Sigmoid colon (tissue), 7 donors: Measurements from ENCODE around the gene TMEM204. TPM values are rescaled to one million over a fixed set of nuclear protein-coding genes. Genes with fewer than 3 reads are reported as not detected.

Experiments
- DNase-seq: peaks from one replicate; pipeline ENCODE4 v3.0.0-alpha.2; 2019
- H3K27ac ChIP-seq, 4 donors: fragments of 200-600 bp; sonication (generic); one replicate each; pipeline ENCODE4 v1.5.1; 2016 to 2019; ENCODE audit warnings: mild to moderate bottlenecking in 1 of 4
- H3K27me3 ChIP-seq, 3 donors: fragments of 200-600 bp; sonication (generic); one replicate each; pipeline ENCODE4 v1.5.1; 2019; ENCODE audit warnings: mild to moderate bottlenecking in 1 of 3
- H3K36me3 ChIP-seq, 4 donors: fragments of 200-600 bp; sonication (generic); one replicate each; pipeline ENCODE4 v1.5.1; 2016 to 2019
- H3K4me1 ChIP-seq, 4 donors: fragments of 200-600 bp; sonication (generic); one replicate each; pipeline ENCODE4 v1.5.1; 2017 to 2019
- H3K4me3 ChIP-seq, 4 donors: fragments of 200-600 bp; sonication (generic); one replicate each; pipeline ENCODE4 v1.5.1; 2017 to 2019; ENCODE audit warnings: mild to moderate bottlenecking in 2 of 4, moderate library complexity in 1 of 4
- H3K9me3 ChIP-seq, 4 donors: fragments of 200-600 bp in 3 of 4; sonication (generic) in 3 of 4; one replicate each; pipeline versions ENCODE4 v1.5.1 to v1.6.1; 2013 to 2019
- CTCF ChIP-seq, 4 experiments: fragments of 450-650 bp in 3 of 4; fragments of 200-600 bp in 1 of 4; IDR thresholded peaks; one replicate each; pipeline ENCODE4 v1.5.1; 2016 to 2019; ENCODE audit warnings: antibody characterized with exemption in 4 of 4, mild to moderate bottlenecking in 3 of 4, moderate library complexity in 2 of 4
- EP300 ChIP-seq, 4 donors: sonication (generic); formaldehyde crosslinking; IDR thresholded peaks; one replicate each; pipeline ENCODE4 v1.6.1; 2017; ENCODE audit warnings: antibody characterized with exemption in 4 of 4
- POLR2A ChIP-seq, 2 donors: fragments of 450-650 bp; IDR thresholded peaks; one replicate each; pipeline ENCODE4 v1.6.1; 2016; ENCODE audit warnings: antibody characterized with exemption in 2 of 2, mild to moderate bottlenecking in 2 of 2, moderate library complexity in 2 of 2
- POLR2AphosphoS5 ChIP-seq, 4 donors: sonication (generic); formaldehyde crosslinking; IDR thresholded peaks; one replicate each; pipeline ENCODE4 v1.6.1; 2017; ENCODE audit warnings: antibody characterized with exemption in 4 of 4
- WGBS, 2 donors: extraction: QIAGEN DNeasy Blood & Tissue Kit; methylation state at CpG; one replicate each; pipeline ENCODE4 v1.1.7; 2013; 5-methylcytosine and 5-hydroxymethylcytosine counted together
- intact Hi-C: fragments of 100-400 bp; cut with DNase I; formaldehyde crosslinking; loops from one replicate; pipeline ENCODE4 v1.15.1; 2023
- polyA plus RNA-seq, 3 donors: library from polyadenylated mRNA; stranded (reverse); fragments of 200-250 nt; gene quantifications; one replicate each; pipeline ENCODE4 v1.2.3, GENCODE V29; 2013
- total RNA-seq, 4 donors: library from RNA; depleted of rRNA; stranded (reverse); fragments of >200 nt; gene quantifications; one replicate each; pipeline ENCODE4 v1.1.0, GENCODE V29; 2016
- donor health status: healthy with polysubstance abuse.
- donor health status: Bipolar disorder and iron deficiency.
- donor health status: healthy.

The TMEM204 gene
- total and polyA plus RNA-seq, 7 donors = 2.5 to 46.0 (median 38.0) TPM

- no peaks in the 10 kb centered on the region for H3K27me3 ChIP-seq
- H3K9me3 ChIP-seq = no peaks in the 10 kb centered on the region
- peak overlapping the region in 1 of 4 donors; percentile 79 for H3K4me3 ChIP-seq
- H3K36me3 ChIP-seq = peaks cover 8 to 51% (median 30%) of the 10 kb centered on the region in 4 donors
- H3K4me1 ChIP-seq = peaks cover 0 to 30% (median 25%) of the 10 kb centered on the region in 4 donors
- WGBS, 2 donors = 84 to 87% methylated on average over 13 of the region's 13 CpGs
- DNase-seq = peak; percentile 77
- TF ChIP-seq CTCF (IDR thresholded peaks at IDR 0.05) = no peak
- no peak for TF ChIP-seq POLR2A (IDR thresholded peaks at IDR 0.05)
- TF ChIP-seq POLR2AphosphoS5 (IDR thresholded peaks at IDR 0.05) = no peak
- TF ChIP-seq EP300 (IDR thresholded peaks at IDR 0.05) = no peak
- intact Hi-C loops = loop anchor here (5.0 kb wide), 1 partner anchor 118 kb away; the partner anchor contains the start of genes CRAMP1 and IFT140
- H3K27ac ChIP-seq = peak overlapping the region in 3 of 4 donors; percentile 87 to 93 (median 87)
Observed at GRCh38 chr16:1494711-1495110, 38.8 kb upstream of the TMEM204 start.

- no peak overlapping the region for H3K4me3 ChIP-seq
- TF ChIP-seq EP300 (IDR thresholded peaks at IDR 0.05) = no peak
- TF ChIP-seq CTCF (IDR thresholded peaks at IDR 0.05) = no peak
- TF ChIP-seq POLR2AphosphoS5 (IDR thresholded peaks at IDR 0.05) = no peak
- TF ChIP-seq POLR2A (IDR thresholded peaks at IDR 0.05) = no peak
- intact Hi-C loops = no loop called here
- H3K27ac ChIP-seq = peak overlapping the region in 1 of 4 donors; percentile 29
- no peak for DNase-seq
- H3K36me3 ChIP-seq = peaks cover 9 to 57% (median 37%) of the 10 kb centered on the region in 4 donors
- H3K4me1 ChIP-seq = peaks cover 0 to 30% (median 25%) of the 10 kb centered on the region in 4 donors
- no peaks in the 10 kb centered on the region for H3K27me3 ChIP-seq
- no peaks in the 10 kb centered on the region for H3K9me3 ChIP-seq
- 95% methylated on average over 39 of the region's 39 CpGs for WGBS, 2 donors
Observed at GRCh38 chr16:1495211-1495888, 38.1 kb upstream of the TMEM204 start.

GRCh38 chr16:1495889-1496262 is 37.6 kb upstream of the TMEM204 start:
- DNase-seq = no peak
- no peak for TF ChIP-seq POLR2AphosphoS5 (IDR thresholded peaks at IDR 0.05)
- TF ChIP-seq POLR2A (IDR thresholded peaks at IDR 0.05) = no peak
- no peak for TF ChIP-seq CTCF (IDR thresholded peaks at IDR 0.05)
- TF ChIP-seq EP300 (IDR thresholded peaks at IDR 0.05) = no peak
- WGBS, 2 donors = 91 to 94% methylated on average over 25 of the region's 25 CpGs
- peaks cover 0 to 30% (median 25%) of the 10 kb centered on the region in 4 donors for H3K4me1 ChIP-seq
- no peak overlapping the region for H3K27ac ChIP-seq
- peaks cover 15 to 62% (median 42%) of the 10 kb centered on the region in 4 donors for H3K36me3 ChIP-seq
- H3K4me3 ChIP-seq = no peak overlapping the region
- H3K27me3 ChIP-seq = no peaks in the 10 kb centered on the region
- H3K9me3 ChIP-seq = no peaks in the 10 kb centered on the region
- intact Hi-C loops = no loop called here

- intact Hi-C loops = no loop called here
- DNase-seq = no peak
- H3K27ac ChIP-seq = no peak overlapping the region
- peaks cover 0 to 30% (median 25%) of the 10 kb centered on the region in 4 donors for H3K4me1 ChIP-seq
- WGBS, 2 donors = 94 to 96% methylated on average over 25 of the region's 25 CpGs
- H3K36me3 ChIP-seq = peaks cover 20 to 68% (median 48%) of the 10 kb centered on the region in 4 donors
- H3K9me3 ChIP-seq = no peaks in the 10 kb centered on the region
- no peaks in the 10 kb centered on the region for H3K27me3 ChIP-seq
- H3K4me3 ChIP-seq = no peak overlapping the region
- no peak for TF ChIP-seq POLR2AphosphoS5 (IDR thresholded peaks at IDR 0.05)
- TF ChIP-seq CTCF (IDR thresholded peaks at IDR 0.05) = no peak
- no peak for TF ChIP-seq EP300 (IDR thresholded peaks at IDR 0.05)
- TF ChIP-seq POLR2A (IDR thresholded peaks at IDR 0.05) = no peak
Observed at GRCh38 chr16:1496464-1496863, 37.0 kb upstream of the TMEM204 start.
